ENCODE data around the gene LRP6.

LRP6 gene

GRCh38 chr12:12072064-12072760, 194.6 kb downstream of the LRP6 start:
- DNase-seq (ENCODE audit: low read depth in 2 of 2) = peak; percentile 6 to 27

- DNase-seq (ENCODE audit: low read depth in 2 of 2) = no peak
These were observed 195.9 kb downstream of the LRP6 start, which contains the start of gene BCL2L14 for GRCh38 chr12:12070674-12071656. Gene BCL2L14 (plus strand): TSS chr12:12070939. CDS start chr12:12079306, 8,367 bp downstream.

DNA sequence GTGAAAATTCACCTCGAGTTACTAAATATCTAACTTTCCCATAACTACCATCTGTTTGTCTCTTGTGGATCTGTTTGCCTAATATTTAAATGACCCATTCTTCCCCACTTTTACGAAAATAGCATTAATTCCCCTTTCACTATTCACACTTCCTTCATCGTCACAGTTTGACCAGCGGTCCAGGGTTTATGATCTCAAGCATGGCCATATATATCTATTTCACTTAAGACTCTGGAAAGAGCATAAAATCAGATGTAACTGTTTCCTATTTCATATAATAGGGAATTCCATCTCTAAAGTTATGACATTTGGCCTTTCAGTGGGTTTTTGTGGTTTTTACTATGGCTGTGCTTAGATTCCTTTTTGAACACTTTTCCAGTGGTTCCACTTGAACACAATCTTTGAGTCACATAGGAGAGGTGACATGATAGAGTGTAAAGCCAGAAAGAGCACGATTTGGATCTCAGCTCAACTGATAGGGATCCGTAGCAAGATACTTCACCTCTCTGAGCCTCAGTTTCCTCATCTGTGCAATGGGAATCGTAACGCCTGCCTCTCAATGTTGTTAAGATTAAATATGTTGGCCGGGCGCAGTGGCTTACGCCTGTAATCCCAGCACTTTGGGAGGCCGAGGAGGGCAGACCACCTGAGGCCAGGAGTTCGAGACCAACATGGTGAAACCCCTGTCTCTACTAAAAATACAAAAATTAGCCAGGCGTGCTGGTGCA, 196.9 kb downstream of the LRP6 start:
- no peak for DNase-seq (ENCODE audit: low read depth in 2 of 2)

- no peak for DNase-seq (ENCODE audit: low read depth in 2 of 2)
These were observed 198.1 kb downstream of the LRP6 start for GRCh38 chr12:12068751-12069150.
